ENCODE measurements around the gene IL13RA1.

GRCh38 chrX:118770133-118770760, 42.8 kb downstream of the IL13RA1 start:
- TF ChIP-seq POLR2AphosphoS5 (IDR thresholded peaks at IDR 0.05; ENCODE audit: low read depth) (no peak), ZNF114 (CRISPR knock-in tag; IDR thresholded peaks at IDR 0.05) (no peak), EZH2 (IDR thresholded peaks at IDR 0.05; ENCODE audit: low read depth, unreplicated experiment) (no peak)
- TF ChIP-seq, protein P1, sequence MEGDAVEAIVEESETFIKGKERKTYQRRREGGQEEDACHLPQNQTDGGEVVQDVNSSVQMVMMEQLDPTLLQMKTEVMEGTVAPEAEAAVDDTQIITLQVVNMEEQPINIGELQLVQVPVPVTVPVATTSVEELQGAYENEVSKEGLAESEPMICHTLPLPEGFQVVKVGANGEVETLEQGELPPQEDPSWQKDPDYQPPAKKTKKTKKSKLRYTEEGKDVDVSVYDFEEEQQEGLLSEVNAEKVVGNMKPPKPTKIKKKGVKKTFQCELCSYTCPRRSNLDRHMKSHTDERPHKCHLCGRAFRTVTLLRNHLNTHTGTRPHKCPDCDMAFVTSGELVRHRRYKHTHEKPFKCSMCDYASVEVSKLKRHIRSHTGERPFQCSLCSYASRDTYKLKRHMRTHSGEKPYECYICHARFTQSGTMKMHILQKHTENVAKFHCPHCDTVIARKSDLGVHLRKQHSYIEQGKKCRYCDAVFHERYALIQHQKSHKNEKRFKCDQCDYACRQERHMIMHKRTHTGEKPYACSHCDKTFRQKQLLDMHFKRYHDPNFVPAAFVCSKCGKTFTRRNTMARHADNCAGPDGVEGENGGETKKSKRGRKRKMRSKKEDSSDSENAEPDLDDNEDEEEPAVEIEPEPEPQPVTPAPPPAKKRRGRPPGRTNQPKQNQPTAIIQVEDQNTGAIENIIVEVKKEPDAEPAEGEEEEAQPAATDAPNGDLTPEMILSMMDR (conservative IDR thresholded peaks at IDR 0.05; ENCODE audit: low read depth in 2 of 2) = no peak

Measured in GM23338 (cell line).